DOHH2 (cell line): Measurements from ENCODE around the gene ASAP2.

Experiments used
- CTCF ChIP-seq: fragments of 200-600 bp; sonication (generic); IDR thresholded peaks from one replicate; pipeline ENCODE4 v1.5.1; 2014; ENCODE audit warnings: antibody characterized with exemption, mild to moderate bottlenecking, low read depth, low read length; ENCODE audit not compliant: poor library complexity, severe bottlenecking
- EZH2phosphoT487 ChIP-seq: fragments of 200-600 bp; sonication (generic); IDR thresholded peaks from 2 replicates; pipeline ENCODE4 v1.6.1; 2017; ENCODE audit warnings: borderline replicate concordance, mild to moderate bottlenecking, antibody characterized with exemption, low read length, moderate library complexity, mixed read lengths

- TF ChIP-seq CTCF (no peak), EZH2phosphoT487 (no peak)
These were observed 244.6 kb downstream of the ASAP2 start for GRCh38 chr2:9451231-9451630.
